ENCODE data around the gene ST8SIA4. TPM values are rescaled to one million over a fixed set of nuclear protein-coding genes. Genes with fewer than 3 reads are reported as not detected.

ST8SIA4 gene
- total RNA-seq, 2 donors from 2014 or later, result 0.80 to 0.82 TPM

GRCh38 chr5:100854591-100854990 lies 48.5 kb downstream of the ST8SIA4 start:
- H3K4me1 ChIP-seq (replicated peaks), result no peaks in the 10 kb centered on the region
- H3K4me3 ChIP-seq, result no peak overlapping the region
- intact Hi-C loops (cut with DNase I), result no loop called here
- DNase-seq (ENCODE audit: low spot score), result no peak
- H3K27ac ChIP-seq, result no peak overlapping the region
- H3K9me3 ChIP-seq, result no peaks in the 10 kb centered on the region
- H3K27me3 ChIP-seq (replicated peaks; ENCODE audit: insufficient read depth), result no peaks in the 10 kb centered on the region
- H3K36me3 ChIP-seq, result no peaks in the 10 kb centered on the region
- TF ChIP-seq POLR2AphosphoS5 (IDR thresholded peaks at IDR 0.05) (no peak), POLR2A (IDR thresholded peaks at IDR 0.05) (no peak), CTCF (IDR thresholded peaks at IDR 0.05) (no peak)

GRCh38 chr5:100853582-100853981 lies 49.5 kb downstream of the ST8SIA4 start:
- Histone ChIP-seq H3K4me3 (no peak overlapping the region), H3K27ac (no peak overlapping the region), H3K27me3 (replicated peaks; ENCODE audit: insufficient read depth) (no peaks in the 10 kb centered on the region), H3K36me3 (no peaks in the 10 kb centered on the region), H3K9me3 (no peaks in the 10 kb centered on the region), H3K4me1 (replicated peaks) (no peaks in the 10 kb centered on the region)
- TF ChIP-seq POLR2A (IDR thresholded peaks at IDR 0.05), result no peak
- TF ChIP-seq CTCF (IDR thresholded peaks at IDR 0.05), result no peak
- TF ChIP-seq POLR2AphosphoS5 (IDR thresholded peaks at IDR 0.05), result no peak
- DNase-seq (ENCODE audit: low spot score), result no peak
- intact Hi-C loops (cut with DNase I), result no loop called here

- H3K9me3 ChIP-seq, result no peaks in the 10 kb centered on the region
- 86% methylated on average over 3 of the region's 3 CpGs for WGBS
- no peak overlapping the region for H3K27ac ChIP-seq
- TF ChIP-seq CTCF (IDR thresholded peaks at IDR 0.05), result no peak
- no peak for TF ChIP-seq POLR2AphosphoS5 (IDR thresholded peaks at IDR 0.05)
- TF ChIP-seq POLR2A (IDR thresholded peaks at IDR 0.05), result no peak
- intact Hi-C loops (cut with DNase I), result no loop called here
- DNase-seq (ENCODE audit: low spot score), result no peak
- no peaks in the 10 kb centered on the region for H3K36me3 ChIP-seq
- H3K4me3 ChIP-seq, result no peak overlapping the region
- H3K4me1 ChIP-seq (replicated peaks), result no peaks in the 10 kb centered on the region
- no peaks in the 10 kb centered on the region for H3K27me3 ChIP-seq (replicated peaks; ENCODE audit: insufficient read depth)
Observed at GRCh38 chr5:100852988-100853449, 50.1 kb downstream of the ST8SIA4 start.

GRCh38 chr5:100852051-100852450 lies 51.0 kb downstream of the ST8SIA4 start:
- DNase-seq (ENCODE audit: low spot score), result no peak
- Histone ChIP-seq H3K27ac (no peak overlapping the region), H3K27me3 (replicated peaks; ENCODE audit: insufficient read depth) (no peaks in the 10 kb centered on the region), H3K9me3 (no peaks in the 10 kb centered on the region), H3K36me3 (no peaks in the 10 kb centered on the region), H3K4me1 (replicated peaks) (no peaks in the 10 kb centered on the region), H3K4me3 (no peak overlapping the region)
- TF ChIP-seq POLR2AphosphoS5 (IDR thresholded peaks at IDR 0.05) (no peak), CTCF (IDR thresholded peaks at IDR 0.05) (no peak), POLR2A (IDR thresholded peaks at IDR 0.05) (no peak)
- intact Hi-C loops (cut with DNase I), result no loop called here
- 97% methylated on average over 8 of the region's 8 CpGs for WGBS

- no peak for DNase-seq (ENCODE audit: low spot score)
- Histone ChIP-seq H3K4me1 (replicated peaks) (no peaks in the 10 kb centered on the region), H3K4me3 (no peak overlapping the region), H3K9me3 (no peaks in the 10 kb centered on the region), H3K27me3 (replicated peaks; ENCODE audit: insufficient read depth) (no peaks in the 10 kb centered on the region), H3K27ac (no peak overlapping the region), H3K36me3 (no peaks in the 10 kb centered on the region)
- intact Hi-C loops (cut with DNase I), result no loop called here
- no peak for TF ChIP-seq POLR2AphosphoS5 (IDR thresholded peaks at IDR 0.05)
- no peak for TF ChIP-seq CTCF (IDR thresholded peaks at IDR 0.05)
- TF ChIP-seq POLR2A (IDR thresholded peaks at IDR 0.05), result no peak
- WGBS, result 44% methylated on average over 4 of the region's 4 CpGs
Observed at GRCh38 chr5:100846772-100847171, 56.3 kb downstream of the ST8SIA4 start.
